Measurements from ENCODE around the gene PRKAB1.

PRKAB1 gene

GRCh38 chr12:119714614-119715267 lies 46.8 kb downstream of the PRKAB1 start:
- DNase-seq: no peak

GRCh38 chr12:119715268-119715620 lies 47.3 kb downstream of the PRKAB1 start:
- DNase-seq: no peak

- DNase-seq: no peak
Measured at GRCh38 chr12:119718141-119718540, 50.2 kb downstream of the PRKAB1 start.

GRCh38 chr12:119720349-119720748 lies 52.4 kb downstream of the PRKAB1 start:
- DNase-seq: no peak

GRCh38 chr12:119721306-119721705 lies 53.4 kb downstream of the PRKAB1 start:
- no peak for DNase-seq

- no peak for DNase-seq
Measured at GRCh38 chr12:119725523-119725922, 57.6 kb downstream of the PRKAB1 start.

- DNase-seq: no peak
Measured at GRCh38 chr12:119727600-119728443, 59.9 kb downstream of the PRKAB1 start.

GRCh38 chr12:119728444-119728745 lies 60.5 kb downstream of the PRKAB1 start:
- no peak for DNase-seq

- no peak for DNase-seq
Measured at GRCh38 chr12:119729871-119730270, 61.9 kb downstream of the PRKAB1 start.

- DNase-seq: no peak
Measured at GRCh38 chr12:119730381-119730780, 62.4 kb downstream of the PRKAB1 start.
